HG02798 (cell line): ENCODE measurements around the gene ISY1.
"Not testable (repeated sequence)": the region's sequence is repeated elsewhere in the genome, so short reads cannot be mapped to it uniquely, and the experiment has no call there.

ENCODE experiments used
- ATAC-seq: cut with Tn5 transposase; IDR thresholded peaks from one replicate; pipeline ENCODE4 v1.9.1; 2021; ENCODE audit warnings: mild to moderate bottlenecking; ENCODE audit not compliant: unreplicated experiment, poor library complexity

ISY1 gene

GRCh38 chr3:129160891-129161859, at the start of gene ISY1:
TSS of gene ISY1 (minus strand) at chr3:129161063. CDS start at chr3:129160975, 88 bp downstream.
- peak; percentile 90 for ATAC-seq

- ATAC-seq, result no peak
Observed at GRCh38 chr3:129207479-129207878, 46.6 kb upstream of the ISY1 start.

DNA sequence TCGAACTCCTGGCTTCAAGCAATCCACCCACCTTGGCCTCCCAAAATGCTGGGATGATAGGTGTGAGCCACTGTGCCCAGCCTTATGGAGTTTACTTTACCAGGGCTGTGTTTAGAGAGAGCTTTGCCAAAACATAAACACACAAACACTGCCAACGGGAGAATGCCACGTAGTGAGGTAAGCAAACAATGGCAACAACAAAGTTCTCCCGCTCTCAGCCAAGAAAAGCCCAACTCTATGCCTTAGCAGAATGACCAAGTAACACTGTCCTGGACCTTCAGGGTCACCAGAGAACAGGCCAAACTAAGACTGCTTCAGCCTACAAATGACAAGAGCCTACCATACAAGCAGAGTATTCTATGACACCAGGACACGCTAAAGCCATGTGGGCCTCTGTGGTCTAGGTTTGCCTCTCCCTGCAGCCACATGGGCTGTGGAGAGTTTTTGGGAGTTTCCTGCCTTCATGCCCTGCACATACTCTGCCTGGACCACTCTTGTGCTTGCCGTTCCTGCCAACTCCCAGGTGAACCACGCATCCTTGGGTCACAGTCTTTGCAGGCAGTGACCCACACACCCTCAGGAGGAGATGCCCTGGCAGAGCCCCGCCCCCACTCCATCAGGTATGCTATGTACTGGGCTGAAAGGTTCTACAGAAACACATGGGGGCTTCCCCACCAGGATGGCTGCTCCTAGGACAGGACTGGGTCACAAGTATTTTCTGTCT, 44.4 kb upstream of the ISY1 start:
- no peak for ATAC-seq

- no peak for ATAC-seq
Observed at GRCh38 chr3:129204473-129204872, 43.6 kb upstream of the ISY1 start.

DNA sequence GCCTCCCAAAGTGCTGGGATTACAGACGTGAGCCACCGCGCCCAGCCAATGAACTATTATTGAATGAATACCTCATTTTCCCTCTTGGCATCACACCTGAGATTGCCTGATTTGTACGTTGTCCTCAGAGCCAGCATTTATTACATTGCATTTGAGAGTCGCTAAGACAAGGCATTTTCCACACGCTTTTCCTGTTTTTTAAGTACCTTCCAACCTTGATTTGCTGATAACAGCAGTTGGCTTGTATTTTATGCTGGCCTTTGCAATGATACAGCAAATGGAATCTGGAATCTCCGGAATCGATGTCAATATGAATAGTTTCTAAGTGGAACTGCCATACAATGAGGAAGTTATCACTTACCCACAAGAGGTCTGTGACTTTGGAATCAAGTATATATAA, 38.5 kb upstream of the ISY1 start:
- ATAC-seq, result no peak

DNA sequence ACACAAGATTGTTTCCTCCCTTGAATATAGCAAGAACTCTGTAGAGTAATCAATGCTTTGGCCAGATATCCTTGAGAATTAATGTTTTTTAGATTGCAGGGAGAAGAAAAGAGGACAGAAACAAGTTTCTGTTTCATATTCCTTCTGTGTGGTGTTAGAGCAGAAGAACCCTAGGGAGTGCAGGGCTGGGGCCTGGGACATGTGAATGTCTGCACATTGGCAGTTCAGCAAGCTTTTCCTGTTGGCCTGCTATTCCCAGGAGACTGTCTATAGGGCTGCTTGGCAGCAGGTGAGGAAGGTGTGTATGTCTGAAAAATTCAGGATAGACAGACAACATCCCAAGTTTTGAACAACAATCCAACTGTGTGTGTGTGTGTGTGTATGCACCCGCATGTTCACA, 36.5 kb upstream of the ISY1 start:
- ATAC-seq, result no peak

DNA sequence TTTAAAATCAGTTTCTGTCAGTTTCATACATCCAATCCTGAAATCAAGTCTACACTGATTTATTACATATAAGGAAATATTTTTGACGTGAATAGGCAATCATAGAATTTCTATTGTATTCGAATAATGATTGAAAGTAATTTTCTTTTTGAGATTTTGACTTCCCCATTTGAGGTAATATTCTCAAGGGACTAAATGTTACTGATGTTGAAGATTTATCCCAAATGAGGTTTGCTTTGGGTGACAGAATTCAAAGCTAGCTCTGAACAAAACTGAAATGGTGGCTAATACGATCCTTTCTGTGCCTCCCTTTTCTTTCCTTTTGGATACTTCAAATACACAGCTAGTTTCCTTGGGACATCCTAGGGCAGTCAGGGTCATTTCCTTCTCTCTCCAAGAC, 35.7 kb upstream of the ISY1 start:
- ATAC-seq, result no peak

DNA sequence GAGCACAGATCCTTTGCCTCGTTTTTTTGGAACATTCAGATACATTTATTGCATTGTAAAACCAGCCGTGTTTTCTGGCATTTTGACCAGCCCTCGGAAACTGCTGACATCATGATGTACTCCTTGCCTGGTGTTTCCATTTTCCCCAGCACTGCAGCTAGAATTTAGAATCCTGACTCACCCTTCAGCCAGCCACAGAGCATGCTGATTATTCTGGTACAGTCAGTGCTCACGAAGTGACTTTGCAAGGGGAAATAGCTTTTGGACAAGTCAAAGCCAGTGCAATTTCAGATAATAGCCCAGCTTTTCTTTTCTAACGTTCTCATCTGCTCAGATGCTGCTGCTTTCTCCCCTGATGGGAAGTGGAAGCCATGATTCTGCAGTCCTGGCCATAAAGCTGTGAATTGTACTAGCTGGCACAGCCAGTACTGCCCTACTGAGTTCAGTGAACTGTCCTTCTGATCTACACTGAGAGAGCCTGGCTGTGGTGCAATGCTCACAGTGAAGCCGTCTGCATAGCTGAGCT, 34.9 kb upstream of the ISY1 start:
- ATAC-seq, result no peak

DNA sequence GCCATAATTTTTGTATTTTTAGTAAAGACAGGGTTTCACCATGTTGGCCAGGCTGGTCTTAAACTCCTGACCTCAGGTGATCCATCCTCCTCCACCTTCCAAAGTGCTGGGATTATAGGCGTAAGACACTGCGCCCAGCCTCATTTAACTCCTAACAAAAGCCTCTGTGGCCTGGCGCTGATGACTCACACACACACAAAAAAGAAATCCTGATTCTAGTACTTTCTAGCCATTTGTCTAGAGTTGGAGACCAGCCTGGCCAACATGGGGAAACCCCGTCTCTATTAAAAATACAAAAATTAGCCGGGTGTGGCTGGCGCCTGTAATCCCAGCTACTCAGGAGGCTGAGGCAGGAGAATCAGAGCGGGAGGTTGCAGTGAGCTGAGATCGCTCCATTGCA, 28.9 kb upstream of the ISY1 start:
- not testable (repeated sequence) for ATAC-seq

GRCh38 chr3:129187857-129188256, 27.0 kb upstream of the ISY1 start:
- no peak for ATAC-seq

DNA sequence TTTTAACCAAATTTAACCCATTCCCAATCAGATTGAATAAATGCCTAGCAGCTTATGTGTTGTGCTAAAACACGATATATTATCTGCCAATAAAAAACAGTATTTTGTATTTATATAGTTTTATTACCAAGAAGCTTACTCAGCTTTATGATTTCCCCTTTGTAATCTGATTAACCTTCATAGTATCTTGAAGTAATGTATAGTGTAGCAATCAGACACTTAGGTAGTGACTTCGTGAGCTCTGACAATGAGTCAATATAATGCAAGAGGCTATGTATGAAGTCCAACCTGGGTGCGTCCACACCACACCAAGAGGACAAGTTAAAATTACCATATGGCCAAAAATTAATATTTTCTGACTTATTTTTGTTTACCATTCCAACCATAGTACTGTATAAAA, 24.9 kb upstream of the ISY1 start:
- ATAC-seq, result no peak

DNA sequence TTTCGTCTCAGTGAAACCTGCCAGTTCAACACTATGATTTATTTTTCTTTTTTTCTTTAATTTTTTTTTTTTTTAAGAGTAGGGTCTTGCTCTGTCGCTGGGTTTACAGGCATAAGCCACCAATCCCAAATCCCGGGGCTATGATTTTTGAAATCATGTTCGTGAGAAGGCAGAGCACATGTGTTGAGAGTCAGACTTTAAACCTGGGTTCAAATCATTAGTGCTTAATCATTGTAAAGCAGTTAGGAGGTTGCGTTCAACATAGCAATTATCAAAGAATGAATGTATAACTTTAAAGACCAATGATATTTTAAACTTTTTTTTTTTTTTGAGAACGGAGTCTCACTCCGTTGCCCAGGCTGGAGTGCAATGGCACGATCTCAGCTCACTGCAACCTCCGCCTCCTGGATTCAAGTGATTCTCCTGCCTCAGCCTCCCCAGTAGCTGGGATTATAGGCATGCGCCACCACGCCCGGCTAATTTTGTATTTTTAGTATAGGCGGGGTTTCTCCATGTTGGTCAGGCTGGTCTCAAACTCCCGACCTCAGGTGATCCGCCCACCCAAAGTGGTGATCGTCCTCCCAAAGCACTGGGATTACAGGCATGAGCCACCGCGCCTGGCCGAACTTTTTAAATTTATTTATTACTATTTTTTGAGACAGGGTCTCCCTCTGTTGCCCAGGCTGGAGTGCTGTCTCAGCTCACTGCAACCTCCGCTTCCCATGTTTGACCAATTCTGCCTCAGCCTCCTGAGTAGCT, 24.1 kb upstream of the ISY1 start:
- not testable (repeated sequence) for ATAC-seq

- no peak for ATAC-seq
Observed at GRCh38 chr3:129184396-129184657, 23.5 kb upstream of the ISY1 start.

DNA sequence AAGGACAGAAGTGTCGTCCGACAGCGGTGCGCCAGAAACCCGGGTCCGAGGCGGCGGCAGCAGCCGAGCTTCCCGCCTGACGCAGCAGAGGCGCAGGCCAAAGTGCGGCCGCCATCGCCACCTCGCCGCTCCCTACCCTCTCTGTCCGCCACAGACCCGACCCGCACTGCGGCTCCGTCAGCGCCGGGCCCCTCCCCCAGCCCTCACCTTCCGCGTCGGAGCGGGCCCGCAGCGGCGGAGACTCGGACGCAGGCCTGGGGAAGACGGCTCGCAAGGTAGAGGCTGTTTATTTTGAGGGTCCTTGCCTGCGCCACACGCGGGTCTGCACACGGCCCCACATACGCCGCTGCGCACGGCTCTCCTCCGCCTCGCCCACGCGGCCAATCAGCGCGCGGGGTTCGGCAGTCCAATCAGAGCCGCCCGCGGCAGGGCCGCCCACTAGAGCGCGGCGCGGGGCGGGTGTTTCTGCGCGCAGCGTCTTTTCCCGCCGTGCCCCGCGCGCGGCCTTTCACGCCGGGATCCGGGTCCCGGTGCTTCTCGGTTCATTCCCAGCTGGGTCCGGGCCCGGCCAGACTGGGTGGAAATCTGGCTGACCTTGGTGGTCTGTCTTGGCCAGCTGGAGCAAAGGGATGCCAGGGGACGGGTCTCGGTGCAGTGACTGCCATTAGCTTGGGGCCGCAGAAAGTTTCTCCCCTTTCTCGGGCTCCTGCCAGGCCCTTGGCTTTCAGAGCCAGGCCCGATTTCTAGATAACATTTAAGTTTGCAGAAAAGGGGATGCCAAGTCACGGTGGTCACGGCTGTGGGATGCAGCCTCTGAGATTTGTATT, 22.9 kb upstream of the ISY1 start, which contains the start of gene CNBP:
Gene CNBP (minus strand): TSS at position 328 of the 827 bp plus-strand sequence. CDS start 12,139 bp downstream, outside the sequence.
- peak; percentile 96 for ATAC-seq

- ATAC-seq, result no peak
Observed at GRCh38 chr3:129182390-129183185, 21.7 kb upstream of the ISY1 start.

DNA sequence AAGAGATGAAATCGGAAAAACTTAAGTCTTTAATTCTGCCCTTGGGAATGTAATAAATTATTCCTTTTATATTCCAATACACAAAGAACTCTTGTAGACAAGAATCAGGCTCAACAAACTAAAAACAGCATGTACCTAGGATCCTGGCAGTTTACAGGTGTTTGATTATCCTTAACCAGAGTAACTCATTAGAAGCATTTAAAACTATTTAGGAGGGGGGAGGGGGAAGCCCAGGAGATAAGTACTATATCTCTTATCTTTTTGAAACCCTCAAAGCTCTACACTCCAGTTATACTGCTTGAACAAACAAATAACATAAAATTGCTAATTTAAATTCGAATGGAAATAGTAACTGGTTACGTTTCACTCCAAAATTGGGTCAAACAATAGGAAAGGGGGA, 21.0 kb upstream of the ISY1 start:
- ATAC-seq, result no peak

GRCh38 chr3:129180461-129180860, 19.6 kb upstream of the ISY1 start:
- ATAC-seq, result no peak

DNA sequence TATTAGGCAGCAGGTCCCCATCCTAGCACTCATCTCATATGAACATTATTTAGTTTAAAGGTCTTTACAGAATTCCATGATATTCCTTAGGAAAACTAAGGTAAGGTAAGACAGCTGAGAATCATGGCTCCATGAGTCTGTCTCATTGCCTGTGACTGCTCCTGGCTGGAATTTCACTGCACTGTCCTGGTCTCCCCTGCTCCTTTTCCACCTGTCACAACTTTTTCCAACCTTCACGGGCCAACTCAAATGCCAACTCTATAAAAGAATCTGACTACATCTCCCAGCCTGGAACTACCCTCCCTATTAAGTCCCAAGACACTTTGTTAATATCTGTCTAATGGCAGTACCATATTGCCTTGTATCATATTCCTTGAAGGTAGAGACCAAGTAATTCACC, 15.2 kb upstream of the ISY1 start:
- ATAC-seq, result no peak

GRCh38 chr3:129173725-129174124, 12.9 kb upstream of the ISY1 start:
- no peak for ATAC-seq
